GM12891 (cell line): ENCODE results near the gene TSPAN9.

Experiments
- DNase-seq: peaks from one replicate; pipeline ENCODE4 v3.0.0; 2011; ENCODE audit warnings: low spot score; ENCODE audit not compliant: insufficient read length
- FAIRE-seq: peaks from 2 replicates; lab custom pipeline; 2011; peaks lifted over from hg19 to GRCh38; lab: Jason Lieb, UNC
- PAX5 ChIP-seq: IDR thresholded peaks from 2 replicates; pipeline ENCODE4 v1.6.1; 2011; ENCODE audit warnings: low read length, moderate library complexity, mild to moderate bottlenecking; ENCODE audit not compliant: insufficient read depth, severe bottlenecking
- POLR2A ChIP-seq: IDR thresholded peaks from 2 replicates; pipeline ENCODE4 v1.6.1; 2011; ENCODE audit warnings: low read depth, low read length, control low read depth
- POLR2AphosphoS5 ChIP-seq: IDR thresholded peaks from 2 replicates; pipeline ENCODE4 v1.6.1; 2011; ENCODE audit warnings: low read depth, low read length, control low read depth
- POU2F2 ChIP-seq: IDR thresholded peaks from 2 replicates; pipeline ENCODE4 v1.6.1; 2011; ENCODE audit warnings: low read depth, mild to moderate bottlenecking, control low read depth, low read length, moderate library complexity
- SPI1 ChIP-seq: IDR thresholded peaks from 2 replicates; pipeline ENCODE4 v1.6.1; 2011; ENCODE audit warnings: low read depth, low read length, control low read depth
- TAF1 ChIP-seq: IDR thresholded peaks from 2 replicates; pipeline ENCODE4 v1.6.1; 2011; ENCODE audit warnings: low read depth, low read length, control low read depth

Gene TSPAN9

DNA sequence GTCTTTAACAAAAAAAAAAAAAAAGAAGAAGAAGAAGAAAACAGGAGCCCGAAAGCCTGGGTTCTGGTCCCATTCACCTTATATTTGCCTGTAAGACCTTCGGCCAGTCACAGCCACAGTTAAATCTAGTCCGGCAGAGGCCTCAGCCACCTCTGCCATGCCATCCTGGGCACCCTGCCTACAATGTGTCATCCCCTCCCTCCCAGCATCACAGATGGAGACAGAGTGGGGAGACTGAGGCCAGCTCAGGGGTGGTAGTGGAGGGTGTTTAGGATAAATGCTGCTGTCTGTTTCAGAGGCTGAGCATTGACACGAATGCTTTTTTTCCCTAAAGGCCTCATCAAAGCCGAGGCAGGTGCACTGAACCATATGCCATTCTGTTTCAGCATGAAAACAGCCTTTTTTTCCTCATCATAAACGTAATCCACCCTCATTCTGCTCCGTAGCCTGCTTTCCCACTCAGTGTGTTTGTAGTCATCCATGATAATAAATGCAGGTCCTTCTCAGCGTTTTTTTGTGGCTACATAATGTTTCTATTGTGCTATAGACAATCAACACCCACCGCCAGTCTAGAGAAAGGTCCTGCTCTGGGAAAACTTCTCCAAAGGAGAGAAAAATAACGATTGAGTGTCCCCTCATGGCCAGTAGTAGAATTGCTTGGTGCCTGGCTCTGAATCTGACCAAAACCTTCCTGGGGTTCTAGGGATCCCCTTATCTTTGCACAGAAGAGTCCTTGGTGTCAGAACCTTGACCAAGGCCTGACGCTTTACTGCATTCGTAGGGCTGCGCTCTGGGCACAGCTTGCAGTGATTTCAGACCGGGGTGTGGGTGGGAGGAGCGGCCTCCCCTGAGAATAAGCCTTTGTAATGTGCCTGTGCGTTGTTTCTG, 41.1 kb upstream of the TSPAN9 start:
- no peak for FAIRE-seq
- TF ChIP-seq POU2F2 (no peak), POLR2A (no peak), SPI1 (no peak), TAF1 (no peak), PAX5 (no peak), POLR2AphosphoS5 (no peak)
- no peak for DNase-seq

DNA sequence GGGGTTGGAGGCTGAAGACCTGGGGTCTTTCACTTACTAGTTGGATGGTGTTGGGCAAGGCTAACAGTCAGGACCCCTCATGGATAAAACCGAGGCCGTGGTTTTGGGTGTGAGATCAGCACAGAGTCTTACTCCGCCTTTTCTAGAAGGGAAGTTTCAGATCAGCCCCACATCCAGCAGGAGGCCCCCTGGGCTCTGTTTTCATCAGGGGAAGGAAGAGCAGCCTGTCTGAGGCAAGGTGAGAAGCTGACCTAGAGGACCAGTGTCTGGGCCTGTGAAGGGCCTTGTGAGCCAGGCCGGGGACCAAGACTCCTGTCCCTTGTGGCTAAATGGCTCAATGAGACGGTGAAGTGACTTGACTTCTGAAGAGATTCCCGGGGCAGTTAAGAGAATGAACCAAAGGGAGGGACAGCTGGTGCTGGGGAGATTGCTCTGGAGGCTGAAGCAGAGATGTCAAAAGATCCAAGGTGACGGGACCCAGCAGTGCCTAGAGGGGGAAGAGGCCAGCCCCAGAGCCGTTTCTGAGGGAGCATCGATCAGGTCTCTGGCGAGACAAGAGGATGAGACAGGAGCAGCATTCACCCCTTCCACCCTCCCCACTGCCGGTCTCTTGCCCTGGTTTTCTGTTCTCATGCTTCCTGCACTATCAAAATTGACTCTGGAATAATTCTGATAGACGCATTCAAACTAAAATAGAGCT, 40.1 kb upstream of the TSPAN9 start:
- no peak for DNase-seq
- TF ChIP-seq TAF1 (no peak), POLR2A (no peak), SPI1 (no peak), POLR2AphosphoS5 (no peak), PAX5 (no peak), POU2F2 (no peak)
- no peak for FAIRE-seq

GRCh38 chr12:3038166-3038565, 39.0 kb upstream of the TSPAN9 start:
- DNase-seq (no peak), FAIRE-seq (no peak)
- TF ChIP-seq POU2F2: no peak

DNA sequence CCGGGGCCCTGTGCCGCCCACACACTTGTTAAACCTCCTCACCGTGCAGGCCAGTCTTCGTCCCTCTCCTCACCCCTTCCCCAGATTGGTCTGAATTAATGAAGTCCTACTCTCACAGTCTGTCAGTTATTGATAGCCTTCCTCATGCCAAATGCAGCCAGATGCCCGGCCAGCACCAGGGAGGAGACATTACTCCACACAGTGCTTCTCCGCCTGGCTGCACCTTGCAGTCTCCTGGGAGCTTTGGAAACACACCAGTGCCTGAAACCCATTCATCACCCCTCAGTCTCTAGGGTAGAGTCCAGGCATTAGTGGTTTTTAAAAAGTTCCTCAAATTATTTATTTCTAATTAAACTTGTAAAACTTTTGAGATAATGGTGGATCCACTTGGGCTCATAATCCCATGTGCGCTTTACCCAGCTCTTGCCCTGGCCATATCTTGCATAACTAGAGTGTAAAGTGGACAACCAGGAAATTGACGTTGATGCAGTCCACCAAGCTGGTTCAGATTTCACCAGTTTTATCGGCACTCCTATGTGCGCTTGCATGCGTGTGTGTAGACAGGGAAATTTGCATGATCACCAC, 38.2 kb upstream of the TSPAN9 start:
- no peak for TF ChIP-seq POLR2AphosphoS5
- no peak for TF ChIP-seq POLR2A
- TF ChIP-seq TAF1: no peak
- no peak for TF ChIP-seq SPI1
- TF ChIP-seq PAX5: no peak
- TF ChIP-seq POU2F2: no peak
- no peak for FAIRE-seq
- DNase-seq: no peak

GRCh38 chr12:3040026-3040656, 37.0 kb upstream of the TSPAN9 start:
- DNase-seq: no peak
- FAIRE-seq: no peak

GRCh38 chr12:3040663-3041544, 36.3 kb upstream of the TSPAN9 start:
- no peak for TF ChIP-seq POLR2A
- TF ChIP-seq PAX5: no peak
- TF ChIP-seq SPI1: no peak
- no peak for TF ChIP-seq POU2F2
- TF ChIP-seq POLR2AphosphoS5: no peak
- TF ChIP-seq TAF1: no peak
- no peak for FAIRE-seq

More at GRCh38 chr12:3040026-3040656, 37.0 kb upstream of the TSPAN9 start:
- no peak for TF ChIP-seq POU2F2
- no peak for TF ChIP-seq POLR2A
- no peak for TF ChIP-seq TAF1
- no peak for TF ChIP-seq POLR2AphosphoS5
- no peak for TF ChIP-seq PAX5
- TF ChIP-seq SPI1: no peak

DNA sequence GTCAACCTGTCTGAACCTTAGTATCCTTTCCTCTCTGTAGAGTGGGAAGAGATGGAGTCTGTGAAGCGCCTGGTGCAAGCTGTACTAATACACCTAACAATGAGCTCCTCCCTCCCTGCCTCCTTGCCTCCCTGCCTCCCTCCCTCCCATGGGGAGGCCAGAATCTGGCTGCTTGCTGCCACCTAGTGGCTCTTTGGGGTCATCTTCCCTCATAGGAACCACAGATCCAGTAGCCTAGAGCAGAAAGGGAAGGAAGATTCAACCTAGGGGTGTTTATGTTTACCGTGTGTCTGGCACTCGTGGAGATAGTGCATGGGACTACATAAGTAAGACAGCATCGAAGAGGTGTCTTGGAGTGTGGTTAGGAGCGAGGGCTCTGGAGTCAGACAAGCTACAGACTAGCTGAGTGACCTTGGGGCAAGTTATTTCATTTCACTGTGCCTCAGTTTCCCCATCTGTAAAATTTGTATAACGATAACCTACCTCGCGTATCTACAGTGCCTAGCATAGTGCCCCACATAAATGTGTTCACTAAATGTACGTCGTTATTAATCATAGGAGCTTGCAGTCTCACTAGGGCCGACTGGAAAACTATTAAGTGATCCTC, 35.5 kb upstream of the TSPAN9 start:
- DNase-seq: peak; percentile 86
- FAIRE-seq: peak; percentile 74
- TF ChIP-seq PAX5 (no peak), POLR2AphosphoS5 (no peak), SPI1 (no peak), POU2F2 (no peak)

More at GRCh38 chr12:3040663-3041544, 36.3 kb upstream of the TSPAN9 start:
- no peak for DNase-seq

DNA sequence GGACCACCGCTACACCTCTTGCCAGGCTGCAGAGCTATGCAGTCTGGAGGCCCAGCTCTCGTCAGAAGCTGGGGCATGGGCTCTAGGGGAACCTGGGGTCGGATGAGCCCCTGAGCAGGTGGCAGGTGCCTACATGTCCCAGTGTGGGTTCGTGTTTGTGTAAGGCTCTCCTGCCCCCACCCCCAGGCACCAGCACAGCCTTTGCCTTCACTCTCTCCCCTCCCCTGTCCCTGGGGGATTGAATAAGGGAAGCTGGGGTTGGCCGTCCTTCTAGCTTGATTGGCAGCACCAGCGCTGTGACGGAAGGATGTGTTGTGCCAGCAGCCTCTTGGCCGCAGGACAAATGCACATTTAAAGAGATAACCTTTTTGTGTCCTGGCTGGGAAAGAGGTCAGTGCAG, 34.8 kb upstream of the TSPAN9 start:
- no peak for TF ChIP-seq POU2F2
- no peak for TF ChIP-seq PAX5
- no peak for TF ChIP-seq POLR2AphosphoS5
- TF ChIP-seq POLR2A: no peak
- no peak for TF ChIP-seq SPI1
- TF ChIP-seq TAF1: no peak
- DNase-seq: no peak
- no peak for FAIRE-seq
